Measurements from ENCODE around the gene TBC1D25.
A peak's percentile ranks its signal among the peaks of the same experiment; 100 is the strongest.
"Not testable (repeated sequence)": the region's sequence is repeated elsewhere in the genome, so short reads cannot be mapped to it uniquely, and the experiment has no call there.

TBC1D25 gene

DNA sequence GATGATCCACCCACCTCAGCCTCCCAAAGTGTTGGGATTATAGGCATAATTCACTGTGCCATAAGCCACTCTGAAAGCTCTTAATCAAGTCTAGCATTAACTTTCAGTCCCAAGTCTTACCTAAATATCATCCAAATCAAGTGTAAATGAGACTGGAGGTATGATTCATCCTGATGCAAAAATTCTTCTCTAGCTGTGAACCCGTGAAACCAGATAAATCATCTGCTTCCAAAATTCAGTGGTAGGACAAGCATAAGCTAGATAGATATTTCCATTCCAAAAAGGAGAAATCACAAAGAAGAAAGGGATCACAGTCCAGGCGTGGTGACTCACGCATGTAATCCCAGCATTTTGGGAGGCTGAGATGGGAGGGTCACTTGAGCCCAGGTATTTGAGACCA, 8.8 kb upstream of the TBC1D25 start:
- Mint-ChIP-seq H3K9me3 (ENCODE audit: low read depth) (no peaks in the 10 kb centered on the region), H3K4me1 (ENCODE audit: low read depth) (peaks cover 11% of the 10 kb centered on the region), H3K4me3 (no peak overlapping the region), H3K27me3 (no peaks in the 10 kb centered on the region), H3K36me3 (no peaks in the 10 kb centered on the region), H3K27ac (no peak overlapping the region)

- Mint-ChIP-seq H3K36me3 (no peaks in the 10 kb centered on the region), H3K4me3 (no peak overlapping the region), H3K9me3 (ENCODE audit: low read depth) (no peaks in the 10 kb centered on the region), H3K4me1 (ENCODE audit: low read depth) (peaks cover 11% of the 10 kb centered on the region), H3K27me3 (no peaks in the 10 kb centered on the region), H3K27ac (peak overlapping the region; percentile 46)
Measured at GRCh38 chrX:48531358-48531959, 8.1 kb upstream of the TBC1D25 start.

DNA sequence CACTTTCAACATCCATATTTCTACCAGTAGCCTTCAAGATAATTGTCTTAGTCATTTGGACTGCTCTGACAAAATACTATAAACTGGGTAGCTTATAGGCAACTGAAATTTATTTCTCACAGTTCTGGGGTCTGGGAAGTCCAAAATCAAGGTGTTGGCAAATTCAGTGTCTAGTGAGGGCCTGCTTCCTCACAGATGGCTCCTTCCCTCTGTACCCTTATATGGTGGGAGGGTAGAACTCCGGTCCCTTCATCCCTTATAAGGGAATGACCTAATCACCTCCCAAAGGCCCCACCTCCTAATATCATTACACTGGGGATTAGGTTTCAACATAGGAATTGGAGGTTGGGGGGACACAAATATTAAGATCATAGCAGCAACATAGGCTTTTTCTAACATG, 7.4 kb upstream of the TBC1D25 start:
- Mint-ChIP-seq H3K27ac (no peak overlapping the region), H3K4me3 (no peak overlapping the region), H3K9me3 (ENCODE audit: low read depth) (no peaks in the 10 kb centered on the region), H3K4me1 (ENCODE audit: low read depth) (peaks cover 7% of the 10 kb centered on the region), H3K27me3 (no peaks in the 10 kb centered on the region), H3K36me3 (no peaks in the 10 kb centered on the region)

- Mint-ChIP-seq H3K36me3 (no peaks in the 10 kb centered on the region), H3K9me3 (ENCODE audit: low read depth) (no peaks in the 10 kb centered on the region), H3K4me1 (ENCODE audit: low read depth) (peaks cover 7% of the 10 kb centered on the region), H3K4me3 (no peak overlapping the region), H3K27me3 (no peaks in the 10 kb centered on the region), H3K27ac (no peak overlapping the region)
Measured at GRCh38 chrX:48533165-48533564, 6.3 kb upstream of the TBC1D25 start.

DNA sequence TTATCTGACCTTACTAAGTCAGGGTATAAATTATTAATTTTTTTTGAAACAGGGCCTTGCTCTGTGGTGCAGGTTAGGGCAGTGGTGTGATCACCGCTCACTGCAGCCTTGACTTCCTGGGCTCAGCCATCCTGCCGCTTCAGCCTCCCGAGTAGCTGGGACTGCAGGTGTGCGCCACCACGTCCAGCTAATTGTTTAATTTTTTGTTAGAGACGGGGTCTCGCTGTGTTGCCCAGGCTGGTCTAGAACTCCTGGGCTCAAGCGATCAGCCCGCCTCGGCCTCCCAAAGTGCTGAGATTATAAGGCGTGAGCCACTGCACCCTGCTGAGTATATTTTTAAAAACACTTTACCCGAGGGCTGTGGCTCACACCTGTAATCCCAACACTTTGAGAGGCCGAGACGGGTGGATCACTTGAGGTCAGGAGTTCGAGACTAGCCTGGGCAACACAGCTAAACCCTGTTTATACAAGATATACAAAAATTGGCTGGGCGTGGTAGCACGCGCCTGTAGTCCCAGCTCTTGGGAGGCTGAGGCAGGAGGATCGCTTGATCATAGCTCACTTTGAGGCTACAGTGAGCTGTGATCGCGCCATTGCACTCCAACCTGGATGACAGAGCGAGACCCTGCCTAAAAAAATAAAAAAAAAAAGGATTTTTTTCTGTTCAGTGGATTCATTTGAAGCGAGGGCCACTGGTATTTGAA, 721 bp upstream of the TBC1D25 start:
- H3K27ac Mint-ChIP-seq: peak overlapping the region; percentile 96
- H3K36me3 Mint-ChIP-seq: peaks cover 4% of the 10 kb centered on the region
- peaks cover 17% of the 10 kb centered on the region for H3K4me1 Mint-ChIP-seq (ENCODE audit: low read depth)
- no peaks in the 10 kb centered on the region for H3K9me3 Mint-ChIP-seq (ENCODE audit: low read depth)
- no peaks in the 10 kb centered on the region for H3K27me3 Mint-ChIP-seq
- peak overlapping the region; percentile 97 for H3K4me3 Mint-ChIP-seq

GRCh38 chrX:48540028-48540375, 488 bp downstream of the TBC1D25 start:
- Mint-ChIP-seq H3K36me3 (peaks cover 4% of the 10 kb centered on the region), H3K4me3 (peak overlapping the region; percentile 97), H3K4me1 (ENCODE audit: low read depth) (peaks cover 17% of the 10 kb centered on the region), H3K27ac (peak overlapping the region; percentile 96), H3K9me3 (ENCODE audit: low read depth) (no peaks in the 10 kb centered on the region), H3K27me3 (no peaks in the 10 kb centered on the region)

DNA sequence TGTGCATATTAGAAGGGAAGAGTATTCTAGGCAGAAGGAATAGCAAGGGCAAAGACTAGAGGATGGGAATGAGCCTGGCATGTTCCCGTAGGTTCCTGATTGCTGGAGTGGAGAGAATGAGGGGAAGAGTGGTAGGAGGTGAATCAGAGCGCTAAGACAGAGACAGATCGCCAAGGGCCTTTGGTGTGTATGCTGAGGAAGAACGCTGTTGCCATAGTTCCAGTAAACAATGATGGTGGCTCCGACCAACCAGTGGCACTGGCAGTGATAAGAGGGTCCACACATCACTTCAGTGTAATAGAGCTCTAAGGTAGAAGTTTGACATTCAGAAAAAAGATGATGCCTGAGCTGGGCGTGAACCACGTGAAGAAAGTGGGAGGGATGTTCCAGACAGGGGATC, 966 bp downstream of the TBC1D25 start:
- Mint-ChIP-seq H3K9me3 (ENCODE audit: low read depth) (no peaks in the 10 kb centered on the region), H3K27ac (peak overlapping the region; percentile 96), H3K4me1 (ENCODE audit: low read depth) (peaks cover 17% of the 10 kb centered on the region), H3K4me3 (peak overlapping the region; percentile 97), H3K27me3 (no peaks in the 10 kb centered on the region), H3K36me3 (peaks cover 4% of the 10 kb centered on the region)

- peak overlapping the region; percentile 97 for H3K4me3 Mint-ChIP-seq
- H3K27ac Mint-ChIP-seq: peak overlapping the region; percentile 96
- H3K27me3 Mint-ChIP-seq: no peaks in the 10 kb centered on the region
- no peaks in the 10 kb centered on the region for H3K9me3 Mint-ChIP-seq (ENCODE audit: low read depth)
- H3K36me3 Mint-ChIP-seq: peaks cover 4% of the 10 kb centered on the region
- peaks cover 17% of the 10 kb centered on the region for H3K4me1 Mint-ChIP-seq (ENCODE audit: low read depth)
Measured at GRCh38 chrX:48541140-48541814, 1.8 kb downstream of the TBC1D25 start.

GRCh38 chrX:48548871-48549270, 9.4 kb downstream of the TBC1D25 start:
- H3K36me3 Mint-ChIP-seq: no peaks in the 10 kb centered on the region
- H3K4me1 Mint-ChIP-seq (ENCODE audit: low read depth): no peaks in the 10 kb centered on the region
- H3K4me3 Mint-ChIP-seq: no peak overlapping the region
- no peak overlapping the region for H3K27ac Mint-ChIP-seq
- H3K9me3 Mint-ChIP-seq (ENCODE audit: low read depth): no peaks in the 10 kb centered on the region
- no peaks in the 10 kb centered on the region for H3K27me3 Mint-ChIP-seq

- not testable (repeated sequence) for H3K4me1 Mint-ChIP-seq (ENCODE audit: low read depth); H3K27ac Mint-ChIP-seq; H3K27me3 Mint-ChIP-seq; H3K4me3 Mint-ChIP-seq; H3K9me3 Mint-ChIP-seq (ENCODE audit: low read depth); H3K36me3 Mint-ChIP-seq
Measured at GRCh38 chrX:48555731-48556325, 16.3 kb downstream of the TBC1D25 start.

DNA sequence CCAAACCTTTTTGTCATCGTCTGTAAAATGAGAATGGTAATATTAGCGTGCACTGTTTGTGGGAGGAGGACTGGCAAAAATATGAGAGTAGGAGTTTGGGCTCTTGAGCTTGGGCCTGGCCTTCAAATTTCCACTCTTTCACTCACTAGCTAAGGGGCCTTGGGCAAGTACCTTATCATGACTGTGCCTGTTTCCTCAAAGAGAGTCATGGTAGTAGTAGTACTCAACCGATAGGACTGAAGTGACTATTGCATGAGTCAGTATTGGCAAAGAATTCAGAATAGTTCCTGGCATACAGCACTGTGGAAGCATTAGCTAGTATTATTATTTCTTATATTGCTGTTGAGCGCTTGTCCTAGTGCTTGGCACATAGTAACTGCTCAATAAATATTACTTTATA, 18.8 kb downstream of the TBC1D25 start:
- Mint-ChIP-seq H3K27ac (peak overlapping the region; percentile 75), H3K4me3 (no peak overlapping the region), H3K36me3 (peaks cover 6% of the 10 kb centered on the region), H3K27me3 (no peaks in the 10 kb centered on the region), H3K4me1 (ENCODE audit: low read depth) (peaks cover 3% of the 10 kb centered on the region), H3K9me3 (ENCODE audit: low read depth) (no peaks in the 10 kb centered on the region)

DNA sequence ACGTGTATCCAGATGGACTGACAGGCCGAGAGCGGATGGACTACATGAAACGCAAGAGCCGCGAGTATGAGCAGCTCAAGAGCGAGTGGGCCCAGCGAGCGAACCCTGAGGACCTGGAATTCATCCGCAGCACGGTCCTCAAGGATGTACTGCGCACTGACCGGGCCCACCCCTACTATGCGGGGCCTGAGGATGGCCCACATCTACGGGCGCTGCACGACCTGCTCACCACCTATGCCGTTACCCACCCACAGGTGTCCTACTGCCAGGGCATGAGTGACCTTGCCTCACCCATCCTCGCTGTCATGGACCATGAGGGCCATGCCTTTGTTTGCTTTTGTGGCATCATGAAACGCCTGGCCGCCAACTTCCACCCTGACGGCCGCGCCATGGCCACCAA, 20.1 kb downstream of the TBC1D25 start:
- Mint-ChIP-seq H3K36me3 (peaks cover 6% of the 10 kb centered on the region), H3K9me3 (ENCODE audit: low read depth) (no peaks in the 10 kb centered on the region), H3K27ac (no peak overlapping the region), H3K4me1 (ENCODE audit: low read depth) (peaks cover 3% of the 10 kb centered on the region), H3K4me3 (no peak overlapping the region), H3K27me3 (no peaks in the 10 kb centered on the region)

DNA sequence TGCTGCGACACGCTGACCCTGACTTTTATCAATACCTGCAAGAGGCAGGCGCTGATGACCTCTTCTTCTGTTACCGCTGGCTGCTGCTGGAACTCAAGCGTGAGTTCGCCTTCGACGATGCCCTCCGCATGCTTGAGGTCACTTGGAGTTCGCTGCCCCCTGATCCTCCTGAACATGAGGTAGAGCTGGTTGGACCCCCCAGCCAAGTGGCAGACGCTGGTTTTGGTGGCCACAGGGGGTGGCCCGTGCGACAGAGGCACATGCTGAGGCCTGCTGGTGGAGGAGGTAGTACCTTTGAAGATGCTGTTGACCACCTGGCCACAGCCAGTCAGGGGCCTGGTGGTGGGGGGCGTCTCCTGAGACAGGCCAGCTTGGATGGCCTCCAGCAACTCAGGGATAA, 20.5 kb downstream of the TBC1D25 start:
- Mint-ChIP-seq H3K27me3 (no peaks in the 10 kb centered on the region), H3K36me3 (peaks cover 3% of the 10 kb centered on the region)

DNA sequence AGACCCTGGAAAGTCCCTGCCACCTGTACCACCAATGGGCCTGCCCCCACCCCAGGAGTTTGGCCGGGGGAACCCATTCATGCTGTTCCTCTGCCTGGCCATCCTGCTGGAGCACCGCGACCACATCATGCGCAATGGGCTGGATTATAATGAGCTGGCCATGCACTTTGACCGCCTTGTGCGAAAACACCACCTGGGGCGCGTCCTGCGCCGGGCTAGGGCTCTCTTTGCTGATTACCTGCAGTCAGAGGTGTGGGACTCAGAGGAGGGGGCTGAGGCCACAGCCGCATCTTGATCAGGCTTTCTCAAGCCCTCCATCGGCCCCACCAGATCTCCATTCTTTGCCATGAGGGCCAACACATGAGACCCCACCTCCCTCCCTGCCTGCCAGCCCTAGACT, 21.2 kb downstream of the TBC1D25 start:
- Mint-ChIP-seq H3K9me3 (ENCODE audit: low read depth) (no peaks in the 10 kb centered on the region), H3K36me3 (peaks cover under 1% of the 10 kb centered on the region), H3K4me3 (no peak overlapping the region), H3K27ac (no peak overlapping the region), H3K4me1 (ENCODE audit: low read depth) (peaks cover 3% of the 10 kb centered on the region), H3K27me3 (no peaks in the 10 kb centered on the region)

More for the DNA sequence above, 20.5 kb downstream of the TBC1D25 start:
- H3K27ac Mint-ChIP-seq: no peak overlapping the region
- H3K4me1 Mint-ChIP-seq (ENCODE audit: low read depth): peaks cover 3% of the 10 kb centered on the region
- H3K9me3 Mint-ChIP-seq (ENCODE audit: low read depth): no peaks in the 10 kb centered on the region
- no peak overlapping the region for H3K4me3 Mint-ChIP-seq

GRCh38 chrX:48569958-48570357, 30.4 kb downstream of the TBC1D25 start:
- no peak overlapping the region for H3K27ac Mint-ChIP-seq

More at GRCh38 chrX:48569958-48570357, 30.4 kb downstream of the TBC1D25 start:
- Mint-ChIP-seq H3K27me3 (no peaks in the 10 kb centered on the region), H3K4me1 (ENCODE audit: low read depth) (peaks cover 4% of the 10 kb centered on the region), H3K4me3 (no peak overlapping the region), H3K9me3 (ENCODE audit: low read depth) (no peaks in the 10 kb centered on the region), H3K36me3 (peaks cover 2% of the 10 kb centered on the region)

All from activated naive CD8-positive, alpha-beta T cell (primary cell).